Measurements from ENCODE around the gene ADAMTS13. TPM values are rescaled to one million over a fixed set of nuclear protein-coding genes. Genes with fewer than 3 reads are reported as not detected.

ADAMTS13 gene
- total and polyA plus RNA-seq, 7 donors: 0.60 to 3.4 (median 0.82) TPM

- H3K27me3 ChIP-seq: peaks cover 0 to 7% (median 0%) of the 10 kb centered on the region in 3 donors
- DNase-seq: no peak
- H3K27ac ChIP-seq: peak overlapping the region in 1 of 4 donors; percentile 23
- H3K4me3 ChIP-seq: no peak overlapping the region
- TF ChIP-seq POLR2AphosphoS5 (IDR thresholded peaks at IDR 0.05) (no peak), EP300 (IDR thresholded peaks at IDR 0.05) (no peak), POLR2A (IDR thresholded peaks at IDR 0.05) (no peak)
- TF ChIP-seq, protein P1, sequence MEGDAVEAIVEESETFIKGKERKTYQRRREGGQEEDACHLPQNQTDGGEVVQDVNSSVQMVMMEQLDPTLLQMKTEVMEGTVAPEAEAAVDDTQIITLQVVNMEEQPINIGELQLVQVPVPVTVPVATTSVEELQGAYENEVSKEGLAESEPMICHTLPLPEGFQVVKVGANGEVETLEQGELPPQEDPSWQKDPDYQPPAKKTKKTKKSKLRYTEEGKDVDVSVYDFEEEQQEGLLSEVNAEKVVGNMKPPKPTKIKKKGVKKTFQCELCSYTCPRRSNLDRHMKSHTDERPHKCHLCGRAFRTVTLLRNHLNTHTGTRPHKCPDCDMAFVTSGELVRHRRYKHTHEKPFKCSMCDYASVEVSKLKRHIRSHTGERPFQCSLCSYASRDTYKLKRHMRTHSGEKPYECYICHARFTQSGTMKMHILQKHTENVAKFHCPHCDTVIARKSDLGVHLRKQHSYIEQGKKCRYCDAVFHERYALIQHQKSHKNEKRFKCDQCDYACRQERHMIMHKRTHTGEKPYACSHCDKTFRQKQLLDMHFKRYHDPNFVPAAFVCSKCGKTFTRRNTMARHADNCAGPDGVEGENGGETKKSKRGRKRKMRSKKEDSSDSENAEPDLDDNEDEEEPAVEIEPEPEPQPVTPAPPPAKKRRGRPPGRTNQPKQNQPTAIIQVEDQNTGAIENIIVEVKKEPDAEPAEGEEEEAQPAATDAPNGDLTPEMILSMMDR (IDR thresholded peaks at IDR 0.05): no peak
- no peaks in the 10 kb centered on the region for H3K36me3 ChIP-seq
- no peaks in the 10 kb centered on the region for H3K4me1 ChIP-seq
- WGBS, 2 donors: 85 to 93% methylated on average over 8 of the region's 8 CpGs
- H3K9me3 ChIP-seq: no peaks in the 10 kb centered on the region
- intact Hi-C loops (cut with DNase I): no loop called here
Observed at GRCh38 chr9:133491656-133491925, 69.4 kb downstream of the ADAMTS13 start.

DNA sequence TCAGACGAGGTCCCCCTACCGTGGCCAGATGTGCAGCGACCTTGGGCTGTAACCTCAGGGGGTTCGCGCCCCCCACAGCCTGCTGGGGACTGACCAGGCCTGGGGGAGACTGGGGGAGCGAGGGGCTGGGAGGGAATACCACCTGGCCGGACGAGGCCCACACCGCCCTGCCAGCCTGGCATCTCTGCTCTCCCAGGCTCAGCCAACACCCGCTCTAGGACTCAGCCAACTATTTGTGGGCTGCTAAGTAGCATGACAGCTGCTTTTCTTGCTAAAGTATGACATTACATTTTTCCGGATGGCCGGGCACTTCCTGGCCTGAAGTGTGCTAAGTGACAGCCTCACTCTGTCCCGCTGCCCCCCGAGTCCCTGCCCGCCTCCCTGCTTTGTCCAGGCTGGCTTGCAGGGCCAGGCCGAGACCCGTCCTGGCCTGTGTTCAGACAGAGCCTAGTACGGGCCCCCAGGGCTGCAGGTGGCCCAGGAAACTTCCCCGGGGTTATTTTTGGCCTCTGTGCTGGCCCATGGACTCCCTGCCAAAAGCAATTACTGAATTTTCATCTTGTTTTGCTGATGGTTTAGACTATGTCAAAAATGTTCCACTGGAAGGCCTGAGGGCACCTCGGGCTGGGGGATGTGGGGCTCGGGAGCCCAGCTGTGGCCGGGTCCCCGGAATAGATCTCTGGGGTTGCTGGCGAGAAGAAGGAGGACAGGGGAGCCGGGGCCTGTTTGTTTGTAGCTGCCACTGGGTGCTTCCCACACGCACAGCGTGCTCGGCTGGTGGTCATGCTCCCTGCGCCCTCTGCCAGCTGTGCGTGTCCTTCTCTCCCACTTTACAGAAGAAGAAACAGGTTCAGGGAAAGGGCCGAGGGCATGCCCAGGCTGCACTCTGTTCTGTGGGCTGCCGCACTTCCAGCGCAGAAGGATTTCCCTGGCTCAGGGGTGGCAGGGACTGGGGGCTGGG lies 70.2 kb downstream of the ADAMTS13 start:
- DNase-seq: no peak
- no peak overlapping the region for H3K4me3 ChIP-seq
- WGBS, 2 donors: 77 to 82% methylated on average over 33 of the region's 33 CpGs
- no peaks in the 10 kb centered on the region for H3K36me3 ChIP-seq
- H3K4me1 ChIP-seq: no peaks in the 10 kb centered on the region
- peak overlapping the region in 1 of 4 donors; percentile 23 for H3K27ac ChIP-seq
- peaks cover 0 to 14% (median 4%) of the 10 kb centered on the region in 3 donors for H3K27me3 ChIP-seq
- TF ChIP-seq POLR2AphosphoS5 (IDR thresholded peaks at IDR 0.05) (no peak), EP300 (IDR thresholded peaks at IDR 0.05) (no peak), POLR2A (IDR thresholded peaks at IDR 0.05) (no peak)
- TF ChIP-seq, protein P1 (IDR thresholded peaks at IDR 0.05): no peak
- intact Hi-C loops (cut with DNase I): no loop called here
- H3K9me3 ChIP-seq: no peaks in the 10 kb centered on the region

- no peaks in the 10 kb centered on the region for H3K9me3 ChIP-seq
- no peaks in the 10 kb centered on the region for H3K4me1 ChIP-seq
- H3K4me3 ChIP-seq: no peak overlapping the region
- TF ChIP-seq POLR2A (IDR thresholded peaks at IDR 0.05) (no peak), EP300 (IDR thresholded peaks at IDR 0.05) (no peak), POLR2AphosphoS5 (IDR thresholded peaks at IDR 0.05) (no peak)
- TF ChIP-seq, protein P1 (IDR thresholded peaks at IDR 0.05): no peak
- no peaks in the 10 kb centered on the region for H3K36me3 ChIP-seq
- intact Hi-C loops (cut with DNase I): no loop called here
- H3K27ac ChIP-seq: no peak overlapping the region
- H3K27me3 ChIP-seq: peaks cover 0 to 18% (median 4%) of the 10 kb centered on the region in 3 donors
- DNase-seq: no peak
- 85 to 88% methylated on average over 11 of the region's 11 CpGs for WGBS, 2 donors
Observed at GRCh38 chr9:133493428-133493827, 71.3 kb downstream of the ADAMTS13 start.

GRCh38 chr9:133493845-133494540 lies 71.8 kb downstream of the ADAMTS13 start:
- no peak for DNase-seq
- peaks cover 0 to 5% (median 0%) of the 10 kb centered on the region in 4 donors for H3K4me1 ChIP-seq
- TF ChIP-seq, protein P1 (IDR thresholded peaks at IDR 0.05): no peak
- TF ChIP-seq EP300 (IDR thresholded peaks at IDR 0.05) (no peak), POLR2A (IDR thresholded peaks at IDR 0.05) (no peak), POLR2AphosphoS5 (IDR thresholded peaks at IDR 0.05) (no peak)
- no peaks in the 10 kb centered on the region for H3K36me3 ChIP-seq
- intact Hi-C loops (cut with DNase I): no loop called here
- WGBS, 2 donors: 53 to 80% methylated on average over 23 of the region's 23 CpGs
- H3K27me3 ChIP-seq: peaks cover 0 to 22% (median 4%) of the 10 kb centered on the region in 3 donors
- H3K4me3 ChIP-seq: no peak overlapping the region
- no peaks in the 10 kb centered on the region for H3K9me3 ChIP-seq
- no peak overlapping the region for H3K27ac ChIP-seq
